HL-60 (cell line): Measurements from ENCODE around the gene ITGA7.

ENCODE experiments used
- DNase-seq, 2 experiments: peaks; one replicate each; pipeline ENCODE4 v3.0.0-alpha.2; 2010 to 2020; ENCODE audit warnings: low read depth in 1 of 2, low spot score in 1 of 2
- H3K27ac ChIP-seq: fragments of 250-450 bp; sonication (Bioruptor Pico); replicated peaks from 2 replicates; pipeline ENCODE4 v1.5.1; 2020; ENCODE audit warnings: mild to moderate bottlenecking, moderate library complexity
- H3K27me3 ChIP-seq: fragments of 250-450 bp; sonication (Bioruptor Pico); 2 replicates; pipeline ENCODE4 v1.5.1; 2021; ENCODE audit warnings: mild to moderate bottlenecking, moderate library complexity; ENCODE audit not compliant: insufficient read depth, poor library complexity, severe bottlenecking
- H3K4me3 ChIP-seq: replicated peaks from 2 replicates; pipeline ENCODE4 v1.5.1; 2011; ENCODE audit warnings: mild to moderate bottlenecking, control low read depth, low read length; ENCODE audit not compliant: insufficient read depth
- CTCF ChIP-seq: IDR thresholded peaks from one replicate; pipeline ENCODE4 v1.5.1; 2011; ENCODE audit warnings: low read length, control low read depth, inconsistent platforms; ENCODE audit not compliant: insufficient read depth
- GABPA ChIP-seq: IDR thresholded peaks from 2 replicates; pipeline ENCODE4 v1.6.1; 2012; ENCODE audit warnings: low read depth
- POLR2AphosphoS5 ChIP-seq: IDR thresholded peaks from 2 replicates; pipeline ENCODE4 v1.6.1; 2012; ENCODE audit warnings: low read depth
- REST ChIP-seq: IDR thresholded peaks from 2 replicates; pipeline ENCODE4 v1.6.1; 2012; ENCODE audit warnings: low read depth; ENCODE audit not compliant: insufficient replicate concordance
- SPI1 ChIP-seq: IDR thresholded peaks from 2 replicates; pipeline ENCODE4 v1.6.1; 2012; ENCODE audit warnings: low read depth, mild to moderate bottlenecking, borderline replicate concordance

Gene ITGA7

GRCh38 chr12:55703901-55704761 lies 3.6 kb downstream of the ITGA7 start:
- peaks cover 8% of the 10 kb centered on the region for H3K27me3 ChIP-seq
- TF ChIP-seq GABPA (no peak), SPI1 (no peak), CTCF (no peak), POLR2AphosphoS5 (no peak), REST (no peak)
- no peak overlapping the region for H3K27ac ChIP-seq
- no peak overlapping the region for H3K4me3 ChIP-seq
- no peak for DNase-seq

GRCh38 chr12:55703288-55703687 lies 4.4 kb downstream of the ITGA7 start:
- DNase-seq = no peak
- H3K4me3 ChIP-seq = no peak overlapping the region
- no peak overlapping the region for H3K27ac ChIP-seq
- H3K27me3 ChIP-seq = peaks cover 8% of the 10 kb centered on the region
- TF ChIP-seq CTCF (no peak), POLR2AphosphoS5 (no peak), GABPA (no peak), REST (no peak), SPI1 (no peak)

- no peak for TF ChIP-seq POLR2AphosphoS5
- TF ChIP-seq CTCF = no peak
- TF ChIP-seq GABPA = no peak
- TF ChIP-seq REST = no peak
- TF ChIP-seq SPI1 = no peak
- peaks cover 8% of the 10 kb centered on the region for H3K27me3 ChIP-seq
- no peak overlapping the region for H3K27ac ChIP-seq
- DNase-seq = no peak
- H3K4me3 ChIP-seq = no peak overlapping the region
Observed at GRCh38 chr12:55702861-55703260, 4.8 kb downstream of the ITGA7 start.
